Tibial nerve (tissue), 4 donors: ENCODE results near the gene CDH22.

Experiments used
- EP300 ChIP-seq, 2 donors: sonication (generic); formaldehyde crosslinking; IDR thresholded peaks; one replicate each; pipeline ENCODE4 v1.6.1; 2017; ENCODE audit warnings: antibody characterized with exemption in 2 of 2, mild to moderate bottlenecking in 1 of 2
- POLR2A ChIP-seq, 2 donors: fragments of 450-650 bp; IDR thresholded peaks; one replicate each; pipeline ENCODE4 v1.6.1; 2017; ENCODE audit warnings: antibody characterized with exemption in 2 of 2, mild to moderate bottlenecking in 2 of 2, moderate library complexity in 2 of 2
- TF ChIP-seq, protein P1 (sequence below), 5 experiments: fragments of 200-600 bp in 3 of 5; fragments of 450-650 bp in 2 of 5; sonication (generic) in 3 of 5; IDR thresholded peaks; one replicate each; pipeline ENCODE4 v1.5.1; 2016 to 2019; ENCODE audit warnings: antibody characterized with exemption in 5 of 5, mild to moderate bottlenecking in 3 of 5, moderate library complexity in 2 of 5

DNA sequence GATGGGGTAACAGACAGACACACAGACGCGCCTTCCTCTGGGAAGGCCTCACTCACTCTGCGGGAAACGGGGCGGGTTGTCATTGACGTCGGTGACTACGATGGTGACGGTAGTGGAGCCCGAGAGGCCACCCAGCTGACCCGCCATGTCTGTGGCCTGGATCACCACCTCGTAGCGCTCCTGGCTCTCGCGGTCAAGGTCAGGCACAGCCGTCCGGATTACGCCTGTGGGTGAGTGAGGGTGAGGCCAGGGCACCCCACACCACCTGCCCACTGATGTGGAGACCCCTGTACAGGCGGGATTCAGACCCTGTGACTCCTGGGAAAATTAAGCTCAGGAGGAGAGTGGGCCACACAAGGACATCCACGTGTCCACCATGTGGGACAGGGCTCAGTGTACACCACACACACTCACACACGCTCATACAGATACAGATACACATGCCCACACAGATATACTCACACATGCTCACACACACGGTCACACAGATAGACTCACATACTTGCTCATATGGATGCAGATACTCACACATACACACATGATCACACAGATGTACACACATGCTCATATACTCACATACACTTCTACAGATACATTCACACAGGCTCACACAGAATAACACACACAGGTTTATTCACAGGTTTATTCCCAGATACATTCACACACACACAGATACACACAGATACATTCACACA, 91.4 kb downstream of the CDH22 start:
- no peak for TF ChIP-seq POLR2A (IDR thresholded peaks at IDR 0.05)
- no peak for TF ChIP-seq EP300 (IDR thresholded peaks at IDR 0.05)
- TF ChIP-seq, protein P1, sequence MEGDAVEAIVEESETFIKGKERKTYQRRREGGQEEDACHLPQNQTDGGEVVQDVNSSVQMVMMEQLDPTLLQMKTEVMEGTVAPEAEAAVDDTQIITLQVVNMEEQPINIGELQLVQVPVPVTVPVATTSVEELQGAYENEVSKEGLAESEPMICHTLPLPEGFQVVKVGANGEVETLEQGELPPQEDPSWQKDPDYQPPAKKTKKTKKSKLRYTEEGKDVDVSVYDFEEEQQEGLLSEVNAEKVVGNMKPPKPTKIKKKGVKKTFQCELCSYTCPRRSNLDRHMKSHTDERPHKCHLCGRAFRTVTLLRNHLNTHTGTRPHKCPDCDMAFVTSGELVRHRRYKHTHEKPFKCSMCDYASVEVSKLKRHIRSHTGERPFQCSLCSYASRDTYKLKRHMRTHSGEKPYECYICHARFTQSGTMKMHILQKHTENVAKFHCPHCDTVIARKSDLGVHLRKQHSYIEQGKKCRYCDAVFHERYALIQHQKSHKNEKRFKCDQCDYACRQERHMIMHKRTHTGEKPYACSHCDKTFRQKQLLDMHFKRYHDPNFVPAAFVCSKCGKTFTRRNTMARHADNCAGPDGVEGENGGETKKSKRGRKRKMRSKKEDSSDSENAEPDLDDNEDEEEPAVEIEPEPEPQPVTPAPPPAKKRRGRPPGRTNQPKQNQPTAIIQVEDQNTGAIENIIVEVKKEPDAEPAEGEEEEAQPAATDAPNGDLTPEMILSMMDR (IDR thresholded peaks at IDR 0.05): no peak
